ENCODE data around the gene RGCC. TPM values are rescaled to one million over a fixed set of nuclear protein-coding genes. Genes with fewer than 3 reads are reported as not detected.
"Not testable (repeated sequence)": the region's sequence is repeated elsewhere in the genome, so short reads cannot be mapped to it uniquely, and the experiment has no call there.

RGCC gene
- total RNA-seq, 2 experiments from 2014 or later, result 58.0 to 62.4 TPM

DNA sequence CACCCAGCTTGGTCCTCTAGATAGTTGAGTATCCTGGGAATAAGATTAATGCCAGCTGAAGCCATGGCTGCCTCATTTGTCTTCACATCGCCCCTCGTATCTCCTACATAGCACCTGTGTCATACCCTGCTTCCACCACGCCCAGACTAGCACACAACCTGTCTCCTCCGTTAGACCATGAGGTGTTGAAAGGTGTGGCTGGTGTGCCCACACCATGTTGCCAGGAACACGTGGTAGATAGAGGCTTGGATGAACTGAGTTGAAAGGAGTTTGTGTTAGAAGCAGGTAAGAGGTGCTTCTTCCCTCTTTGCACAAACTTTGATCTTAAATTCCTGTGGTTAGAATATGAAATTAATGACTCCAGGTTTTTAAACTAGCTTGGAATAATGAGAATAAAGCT lies 40.1 kb downstream of the RGCC start:
- no peak for DNase-seq
- Mint-ChIP-seq H3K4me1 (peaks cover 65% of the 10 kb centered on the region), H3K27me3 (no peaks in the 10 kb centered on the region), H3K27ac (no peak overlapping the region), H3K4me3 (no peak overlapping the region), H3K9me3 (no peaks in the 10 kb centered on the region), H3K36me3 (ENCODE audit: low read depth) (no peaks in the 10 kb centered on the region)
- POLR2A ChIA-PET, result interaction anchor here (0.9 to 6.5 kb wide), 2 partner anchors 33 to 37 kb away, joined by 3 to 52 read pairs; no protein-coding TSS in a partner anchor
- CTCF ChIA-PET, result no interaction called here

DNA sequence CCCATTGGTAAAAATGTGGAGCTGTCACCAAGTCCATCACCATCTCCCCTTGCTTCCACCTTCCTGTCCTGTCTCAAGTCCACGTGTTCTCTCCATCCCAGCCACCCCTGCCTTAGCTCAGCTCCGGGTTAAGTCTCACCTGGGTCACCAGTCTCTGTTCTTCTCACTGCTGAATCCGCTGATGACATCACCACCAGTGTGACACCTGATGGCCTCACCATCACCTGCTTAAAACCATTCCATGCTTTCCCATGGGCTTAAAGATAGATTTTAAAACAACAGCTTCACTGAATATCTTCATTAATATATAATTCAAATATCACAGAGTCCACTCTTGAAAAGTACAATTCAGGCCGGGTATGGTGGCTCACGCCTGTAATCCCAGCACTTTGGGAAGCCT lies 42.1 kb downstream of the RGCC start:
- Mint-ChIP-seq H3K4me1 (peaks cover 51% of the 10 kb centered on the region), H3K27me3 (no peaks in the 10 kb centered on the region), H3K4me3 (no peak overlapping the region), H3K9me3 (peaks cover 4% of the 10 kb centered on the region), H3K36me3 (ENCODE audit: low read depth) (no peaks in the 10 kb centered on the region), H3K27ac (no peak overlapping the region)
- POLR2A ChIA-PET, result interaction anchor here (0.7 to 6.5 kb wide), 3 partner anchors 9 to 41 kb away, joined by 3 to 52 read pairs (median 4); no protein-coding TSS in a partner anchor
- CTCF ChIA-PET, result interaction anchor here (2.8 kb wide), 1 partner anchor 40 kb away, joined by 11 read pairs; no protein-coding TSS in a partner anchor
- DNase-seq, result no peak

DNA sequence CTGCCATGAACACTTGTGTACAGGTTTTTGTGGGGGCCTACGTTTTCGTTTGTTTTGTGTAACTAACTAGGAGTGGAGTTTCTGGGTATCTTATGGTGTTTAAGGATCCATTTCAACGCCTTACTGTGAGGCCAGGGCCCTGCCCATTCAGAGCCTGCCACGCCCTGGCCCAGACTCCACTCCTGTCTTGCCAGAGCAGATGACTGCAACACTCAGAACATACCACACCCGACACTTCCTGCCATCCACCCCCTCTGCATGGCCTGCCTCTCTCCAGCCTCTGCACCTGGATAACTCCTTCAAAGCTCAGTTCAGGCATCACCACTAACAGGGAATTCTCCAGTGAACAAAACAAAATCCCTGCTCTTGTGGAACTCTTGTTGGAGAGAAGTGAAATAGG lies 43.2 kb downstream of the RGCC start:
- Mint-ChIP-seq H3K27me3 (no peaks in the 10 kb centered on the region), H3K4me1 (peaks cover 49% of the 10 kb centered on the region), H3K27ac (peak overlapping the region; percentile 63), H3K4me3 (no peak overlapping the region), H3K36me3 (ENCODE audit: low read depth) (no peaks in the 10 kb centered on the region), H3K9me3 (peaks cover 5% of the 10 kb centered on the region)
- POLR2A ChIA-PET, result interaction anchor here (0.6 to 6.5 kb wide), 2 partner anchors 36 to 146 kb away, joined by 3 to 52 read pairs; no protein-coding TSS in a partner anchor
- DNase-seq, result peak; percentile 69
- CTCF ChIA-PET, result interaction anchor here (0.5 to 2.8 kb wide), 4 partner anchors 8 to 230 kb away, joined by 3 to 11 read pairs (median 3); no protein-coding TSS in a partner anchor

DNA sequence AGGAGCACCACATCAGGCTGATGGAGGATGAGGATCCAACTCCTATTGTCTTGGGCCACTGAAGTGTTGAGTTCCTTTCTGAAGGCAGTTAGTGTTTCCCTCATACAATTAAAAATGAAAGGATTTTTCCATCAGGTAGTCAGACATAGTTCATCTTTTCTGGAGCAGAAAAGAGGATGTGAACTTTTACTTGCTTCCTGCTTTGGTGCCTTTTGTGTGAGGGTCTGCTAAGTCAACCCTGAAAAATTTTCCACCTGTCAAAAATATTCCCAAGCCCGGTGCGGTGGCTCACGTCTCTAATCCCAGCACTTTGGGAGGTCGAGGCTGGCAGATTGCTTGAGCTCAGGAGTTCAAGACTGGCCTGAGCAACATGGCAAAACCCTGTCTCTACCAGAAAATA lies 43.9 kb downstream of the RGCC start:
- H3K4me1 Mint-ChIP-seq, result peaks cover 48% of the 10 kb centered on the region
- no peak overlapping the region for H3K4me3 Mint-ChIP-seq
- no peak for DNase-seq
- CTCF ChIA-PET, result interaction anchor here (1.0 to 1.5 kb wide), 2 partner anchors 9 to 10 kb away, joined by 3 read pairs; no protein-coding TSS in a partner anchor
- H3K36me3 Mint-ChIP-seq (ENCODE audit: low read depth), result no peaks in the 10 kb centered on the region
- peak overlapping the region; percentile 63 for H3K27ac Mint-ChIP-seq
- H3K27me3 Mint-ChIP-seq, result no peaks in the 10 kb centered on the region
- peaks cover 5% of the 10 kb centered on the region for H3K9me3 Mint-ChIP-seq
- POLR2A ChIA-PET, result interaction anchor here (6.5 kb wide), 1 partner anchor 37 kb away, joined by 52 read pairs; no protein-coding TSS in a partner anchor

DNA sequence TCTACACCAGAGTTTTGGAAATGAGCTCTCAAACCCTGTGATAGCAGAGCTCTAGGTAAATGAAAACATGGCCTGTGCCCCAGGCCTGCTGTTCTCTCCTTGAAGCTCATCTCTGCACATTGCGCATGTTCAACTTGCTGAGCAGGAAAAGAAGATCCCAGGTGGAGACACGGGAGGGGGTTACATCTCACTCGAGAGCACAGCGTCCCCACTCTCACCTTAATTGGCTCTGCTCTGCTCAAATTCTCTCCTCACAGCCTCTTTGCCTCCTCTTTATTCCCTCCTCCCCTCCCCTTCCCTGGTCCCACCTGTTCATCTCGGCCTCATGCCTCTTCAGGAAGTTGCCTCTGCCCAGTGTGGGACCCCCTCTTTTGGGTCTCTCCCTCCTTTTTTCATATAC lies 44.7 kb downstream of the RGCC start:
- Mint-ChIP-seq H3K4me1 (peaks cover 43% of the 10 kb centered on the region), H3K9me3 (peaks cover 5% of the 10 kb centered on the region), H3K4me3 (no peak overlapping the region), H3K36me3 (ENCODE audit: low read depth) (no peaks in the 10 kb centered on the region), H3K27ac (no peak overlapping the region), H3K27me3 (no peaks in the 10 kb centered on the region)
- DNase-seq, result no peak
- CTCF ChIA-PET, result no interaction called here
- POLR2A ChIA-PET, result interaction anchor here (0.7 to 6.5 kb wide), 2 partner anchors 37 to 84 kb away, joined by 3 to 52 read pairs; no protein-coding TSS in a partner anchor

DNA sequence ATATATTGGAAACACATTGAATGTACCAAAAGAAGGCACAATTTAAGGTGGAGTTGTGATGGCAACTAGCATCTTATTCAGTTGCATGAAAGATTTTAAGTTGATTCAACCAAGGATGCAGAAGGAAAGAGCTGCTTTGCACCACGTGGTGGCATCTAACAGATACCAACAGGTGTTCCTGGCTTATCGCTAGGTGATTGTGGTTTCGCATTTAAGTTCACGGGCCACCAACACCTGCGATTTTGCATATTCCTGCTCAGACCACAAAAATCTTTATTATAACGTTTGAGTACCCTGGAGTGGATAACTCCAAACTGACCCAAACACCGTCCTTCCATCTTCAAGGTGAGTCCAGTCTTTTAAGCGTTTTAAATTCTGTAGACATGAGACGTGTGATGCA lies 45.3 kb downstream of the RGCC start:
- Mint-ChIP-seq H3K36me3 (ENCODE audit: low read depth) (no peaks in the 10 kb centered on the region), H3K4me1 (peaks cover 40% of the 10 kb centered on the region), H3K9me3 (peaks cover 5% of the 10 kb centered on the region), H3K4me3 (no peak overlapping the region), H3K27me3 (no peaks in the 10 kb centered on the region), H3K27ac (no peak overlapping the region)
- ChIA-PET POLR2A (no interaction called here), CTCF (no interaction called here)
- no peak for DNase-seq

DNA sequence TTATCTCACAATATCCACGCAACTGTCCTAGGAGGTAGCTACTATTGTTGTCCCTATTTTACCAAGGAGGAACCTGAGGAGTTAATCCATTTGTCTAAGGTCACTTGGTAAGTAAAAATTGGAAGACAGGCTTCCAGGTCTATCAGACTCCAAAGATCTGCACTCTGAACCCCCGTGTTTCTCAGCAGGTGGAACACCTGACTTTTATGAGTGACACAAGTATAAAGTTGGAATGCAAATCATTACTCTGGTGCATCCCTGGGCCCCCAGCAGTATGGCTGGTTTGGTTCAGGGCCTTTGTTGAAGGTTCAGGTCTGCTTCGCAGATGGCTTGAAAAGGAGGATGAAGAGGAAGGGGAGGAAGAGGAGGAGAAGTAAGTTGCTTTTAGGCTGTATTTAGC lies 46.0 kb downstream of the RGCC start:
- Mint-ChIP-seq H3K4me1 (peaks cover 34% of the 10 kb centered on the region), H3K9me3 (peaks cover 5% of the 10 kb centered on the region), H3K4me3 (no peak overlapping the region), H3K36me3 (ENCODE audit: low read depth) (no peaks in the 10 kb centered on the region), H3K27me3 (no peaks in the 10 kb centered on the region), H3K27ac (no peak overlapping the region)
- CTCF ChIA-PET, result no interaction called here
- POLR2A ChIA-PET, result no interaction called here
- DNase-seq, result no peak

DNA sequence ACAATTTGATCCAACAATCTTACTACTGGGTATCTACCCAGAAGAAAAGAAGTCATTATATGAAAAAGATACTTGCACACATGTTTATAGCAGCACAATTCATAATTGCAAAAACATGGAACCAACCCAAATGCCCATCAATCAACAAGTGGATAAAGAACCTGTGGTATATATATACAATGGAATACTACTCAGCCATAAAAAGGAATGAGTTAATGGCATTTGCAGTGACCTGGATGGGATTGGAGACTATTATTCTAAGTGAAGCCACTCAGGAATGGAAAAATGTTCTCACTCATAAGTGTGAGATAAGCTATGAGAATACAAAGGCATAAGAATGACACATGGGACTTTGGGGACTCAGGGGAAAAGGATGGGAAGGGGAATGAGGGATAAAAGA lies 47.3 kb downstream of the RGCC start:
- DNase-seq; H3K9me3 Mint-ChIP-seq; H3K36me3 Mint-ChIP-seq (ENCODE audit: low read depth); H3K4me3 Mint-ChIP-seq; H3K27me3 Mint-ChIP-seq; POLR2A ChIA-PET; CTCF ChIA-PET; H3K27ac Mint-ChIP-seq: not testable (repeated sequence)
- peaks cover 27% of the 10 kb centered on the region for H3K4me1 Mint-ChIP-seq

DNA sequence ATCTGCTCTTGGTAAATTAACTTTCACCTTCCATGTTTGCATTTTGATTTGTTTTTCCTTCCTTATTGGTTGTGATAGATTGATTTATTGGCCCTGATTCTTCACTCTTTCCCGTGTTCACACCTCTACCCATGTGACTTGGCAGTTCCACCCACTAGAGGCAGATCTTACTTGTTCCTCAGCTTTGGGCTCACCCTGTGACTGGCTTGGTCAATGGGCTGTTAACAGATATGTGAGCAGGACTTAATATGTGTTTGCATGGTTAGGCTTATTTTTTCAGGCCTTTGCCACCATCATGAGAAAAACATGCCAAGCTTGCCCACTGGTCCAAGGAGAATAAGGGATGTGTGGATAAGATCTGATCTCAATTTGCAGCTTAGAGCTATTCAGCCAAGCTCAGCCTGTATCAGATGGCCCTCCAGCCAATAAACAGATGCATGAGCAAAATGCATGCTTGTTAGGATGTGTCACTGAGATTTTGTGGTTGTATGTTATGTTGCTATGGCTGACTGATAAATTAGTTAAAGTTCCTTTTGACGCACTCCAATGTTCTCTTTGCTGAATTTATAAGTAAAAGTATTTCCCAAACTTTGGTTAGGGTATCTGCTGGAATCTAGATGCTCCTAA lies 48.0 kb downstream of the RGCC start:
- DNase-seq, result no peak
- H3K4me1 Mint-ChIP-seq, result peaks cover 22% of the 10 kb centered on the region
- ChIA-PET POLR2A (interaction anchor here (0.6 kb wide), 1 partner anchor 13 kb away, joined by 3 read pairs; no protein-coding TSS in a partner anchor), CTCF (no interaction called here)
- H3K27ac Mint-ChIP-seq, result no peak overlapping the region
- no peaks in the 10 kb centered on the region for H3K27me3 Mint-ChIP-seq
- H3K4me3 Mint-ChIP-seq, result no peak overlapping the region
- peaks cover 5% of the 10 kb centered on the region for H3K9me3 Mint-ChIP-seq
- H3K36me3 Mint-ChIP-seq (ENCODE audit: low read depth), result no peaks in the 10 kb centered on the region

DNA sequence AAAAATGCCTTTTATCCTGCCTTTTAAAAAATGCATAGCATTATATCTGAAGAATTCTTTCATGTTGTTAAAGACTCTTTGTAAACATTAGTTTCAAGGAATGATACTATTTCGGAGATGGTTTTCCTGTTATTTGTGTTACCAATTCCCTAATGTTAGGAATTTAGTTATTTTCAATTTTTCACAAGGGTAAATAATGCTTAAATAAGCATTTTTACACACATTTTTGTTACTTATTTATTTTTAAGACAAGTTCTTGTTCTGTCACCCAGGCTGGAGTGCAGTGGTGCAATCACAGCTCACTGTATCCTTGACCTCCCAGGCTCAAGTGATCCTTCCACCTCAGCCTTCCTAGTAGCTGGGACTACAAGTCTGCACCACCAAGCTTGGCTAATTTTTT lies 49.0 kb downstream of the RGCC start:
- no peak overlapping the region for H3K4me3 Mint-ChIP-seq
- no peak overlapping the region for H3K27ac Mint-ChIP-seq
- no peaks in the 10 kb centered on the region for H3K36me3 Mint-ChIP-seq (ENCODE audit: low read depth)
- POLR2A ChIA-PET, result no interaction called here
- no peak for DNase-seq
- peaks cover 5% of the 10 kb centered on the region for H3K9me3 Mint-ChIP-seq
- CTCF ChIA-PET, result interaction anchor here (0.7 to 1.2 kb wide), 2 partner anchors 15 to 22 kb away, joined by 3 to 4 read pairs; no protein-coding TSS in a partner anchor
- peaks cover 12% of the 10 kb centered on the region for H3K4me1 Mint-ChIP-seq
- H3K27me3 Mint-ChIP-seq, result no peaks in the 10 kb centered on the region

DNA sequence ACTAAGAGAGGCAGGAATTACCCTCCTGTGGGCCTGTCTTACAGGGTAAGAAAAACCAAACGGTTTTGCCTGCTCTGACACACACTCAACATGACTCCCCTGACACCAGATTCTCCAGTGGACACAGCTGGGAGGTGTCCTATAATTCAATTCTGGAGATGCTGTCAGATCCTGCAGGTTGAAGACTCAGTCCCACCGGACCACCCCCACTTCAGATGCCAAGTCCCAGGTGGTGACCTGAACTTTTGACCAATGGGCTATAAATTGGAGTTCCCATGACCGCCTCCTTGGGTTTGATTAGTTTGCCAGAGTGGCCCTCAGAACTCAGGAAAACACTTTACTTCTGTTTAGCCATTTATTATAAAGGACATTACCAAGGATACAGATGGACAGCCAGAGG lies 52.6 kb downstream of the RGCC start:
- Mint-ChIP-seq H3K27ac (no peak overlapping the region), H3K36me3 (ENCODE audit: low read depth) (no peaks in the 10 kb centered on the region), H3K4me3 (no peak overlapping the region), H3K27me3 (no peaks in the 10 kb centered on the region), H3K4me1 (no peaks in the 10 kb centered on the region), H3K9me3 (no peaks in the 10 kb centered on the region)
- no peak for DNase-seq
- ChIA-PET CTCF (interaction anchor here (0.5 to 0.6 kb wide), 2 partner anchors 52 to 230 kb away, joined by 3 read pairs; no protein-coding TSS in a partner anchor), POLR2A (no interaction called here)

DNA sequence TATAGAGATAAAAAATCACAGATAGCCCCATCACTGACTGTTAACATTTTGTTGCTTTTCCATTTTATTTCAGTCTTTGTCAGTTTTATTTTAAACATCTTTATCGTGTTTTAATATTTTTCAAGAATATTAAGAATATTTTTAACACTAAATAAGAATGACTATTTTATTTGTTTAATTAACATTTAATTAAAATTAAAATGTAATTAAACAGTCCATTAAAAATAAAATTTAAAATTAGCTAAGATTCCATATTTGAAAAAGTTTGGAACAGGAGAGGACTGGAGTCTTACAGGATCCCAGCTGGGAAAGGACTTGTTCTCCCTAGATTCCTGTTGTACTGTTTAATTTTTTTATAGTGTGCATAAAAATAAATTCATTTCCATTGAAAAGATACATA lies 54.5 kb downstream of the RGCC start:
- ChIA-PET POLR2A (no interaction called here), CTCF (interaction anchor here (1.5 kb wide), 1 partner anchor 11 kb away, joined by 3 read pairs; no protein-coding TSS in a partner anchor)
- no peak overlapping the region for H3K27ac Mint-ChIP-seq

DNA sequence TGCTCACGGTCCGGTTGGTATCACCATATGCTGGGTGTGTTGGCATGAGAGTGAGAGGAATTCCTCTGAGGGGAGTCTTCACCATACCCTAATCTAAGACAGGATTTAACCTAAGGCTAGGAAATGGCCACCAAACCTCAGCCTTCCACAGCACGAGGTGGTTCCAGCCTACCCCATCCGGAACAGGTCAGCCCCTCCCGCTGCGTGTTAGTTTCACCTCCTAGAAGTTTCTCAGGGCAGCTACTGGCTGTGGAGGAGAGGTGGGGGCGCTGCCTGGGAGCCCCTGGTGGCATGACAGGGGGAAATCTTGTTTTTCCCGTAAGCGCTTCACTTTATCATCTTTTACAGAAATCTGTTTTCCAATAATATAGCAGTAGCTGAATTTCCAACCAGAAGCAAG lies 55.1 kb downstream of the RGCC start:
- Mint-ChIP-seq H3K36me3 (ENCODE audit: low read depth) (no peaks in the 10 kb centered on the region), H3K4me1 (no peaks in the 10 kb centered on the region), H3K27ac (no peak overlapping the region), H3K4me3 (no peak overlapping the region), H3K9me3 (no peaks in the 10 kb centered on the region), H3K27me3 (no peaks in the 10 kb centered on the region)
- CTCF ChIA-PET, result no interaction called here
- POLR2A ChIA-PET, result no interaction called here
- DNase-seq, result no peak

More for the DNA sequence above, 54.5 kb downstream of the RGCC start:
- no peaks in the 10 kb centered on the region for H3K4me1 Mint-ChIP-seq
- H3K4me3 Mint-ChIP-seq, result no peak overlapping the region
- no peak for DNase-seq
- H3K36me3 Mint-ChIP-seq (ENCODE audit: low read depth), result no peaks in the 10 kb centered on the region
- no peaks in the 10 kb centered on the region for H3K9me3 Mint-ChIP-seq
- H3K27me3 Mint-ChIP-seq, result no peaks in the 10 kb centered on the region

DNA sequence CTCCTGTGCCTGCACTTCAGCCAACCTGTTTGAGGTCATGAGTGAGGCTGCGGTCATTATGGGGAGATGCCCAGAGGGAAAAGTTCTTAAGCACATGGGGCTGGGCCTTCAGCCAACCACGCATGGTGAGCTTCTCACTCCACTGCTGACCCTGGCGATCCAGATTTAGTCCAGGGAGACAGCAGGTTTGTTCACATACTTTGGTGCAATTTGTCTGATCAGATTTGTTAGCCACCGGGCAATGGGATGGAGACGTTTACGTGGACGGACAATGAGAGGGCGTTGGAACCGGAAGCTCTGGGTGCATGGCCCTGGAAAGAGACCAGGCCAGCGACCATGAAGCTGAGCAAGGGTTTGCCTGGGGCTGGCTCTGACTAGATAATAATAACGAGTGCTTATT lies 56.2 kb downstream of the RGCC start:
- H3K4me3 Mint-ChIP-seq, result no peak overlapping the region
- POLR2A ChIA-PET, result no interaction called here
- H3K4me1 Mint-ChIP-seq, result no peaks in the 10 kb centered on the region
- no peaks in the 10 kb centered on the region for H3K36me3 Mint-ChIP-seq (ENCODE audit: low read depth)
- H3K27ac Mint-ChIP-seq, result no peak overlapping the region
- no peaks in the 10 kb centered on the region for H3K27me3 Mint-ChIP-seq
- no peak for DNase-seq
- CTCF ChIA-PET, result no interaction called here
- H3K9me3 Mint-ChIP-seq, result no peaks in the 10 kb centered on the region
